Activated CD4-positive, CD25-positive, alpha-beta regulatory T cell treated with anti-CD3 and anti-CD28 coated beads, Interleukin-2, amount 50 U/mL, for 72 hours (primary cell): ENCODE measurements around the gene SIGLEC10.
"Not testable (repeated sequence)": the region's sequence is repeated elsewhere in the genome, so short reads cannot be mapped to it uniquely, and the experiment has no call there.

Experiments used
- DNase-seq: peaks from one replicate; pipeline ENCODE4 v3.0.0; 2021

SIGLEC10 gene, protein sequence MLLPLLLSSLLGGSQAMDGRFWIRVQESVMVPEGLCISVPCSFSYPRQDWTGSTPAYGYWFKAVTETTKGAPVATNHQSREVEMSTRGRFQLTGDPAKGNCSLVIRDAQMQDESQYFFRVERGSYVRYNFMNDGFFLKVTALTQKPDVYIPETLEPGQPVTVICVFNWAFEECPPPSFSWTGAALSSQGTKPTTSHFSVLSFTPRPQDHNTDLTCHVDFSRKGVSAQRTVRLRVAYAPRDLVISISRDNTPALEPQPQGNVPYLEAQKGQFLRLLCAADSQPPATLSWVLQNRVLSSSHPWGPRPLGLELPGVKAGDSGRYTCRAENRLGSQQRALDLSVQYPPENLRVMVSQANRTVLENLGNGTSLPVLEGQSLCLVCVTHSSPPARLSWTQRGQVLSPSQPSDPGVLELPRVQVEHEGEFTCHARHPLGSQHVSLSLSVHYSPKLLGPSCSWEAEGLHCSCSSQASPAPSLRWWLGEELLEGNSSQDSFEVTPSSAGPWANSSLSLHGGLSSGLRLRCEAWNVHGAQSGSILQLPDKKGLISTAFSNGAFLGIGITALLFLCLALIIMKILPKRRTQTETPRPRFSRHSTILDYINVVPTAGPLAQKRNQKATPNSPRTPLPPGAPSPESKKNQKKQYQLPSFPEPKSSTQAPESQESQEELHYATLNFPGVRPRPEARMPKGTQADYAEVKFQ

DNA sequence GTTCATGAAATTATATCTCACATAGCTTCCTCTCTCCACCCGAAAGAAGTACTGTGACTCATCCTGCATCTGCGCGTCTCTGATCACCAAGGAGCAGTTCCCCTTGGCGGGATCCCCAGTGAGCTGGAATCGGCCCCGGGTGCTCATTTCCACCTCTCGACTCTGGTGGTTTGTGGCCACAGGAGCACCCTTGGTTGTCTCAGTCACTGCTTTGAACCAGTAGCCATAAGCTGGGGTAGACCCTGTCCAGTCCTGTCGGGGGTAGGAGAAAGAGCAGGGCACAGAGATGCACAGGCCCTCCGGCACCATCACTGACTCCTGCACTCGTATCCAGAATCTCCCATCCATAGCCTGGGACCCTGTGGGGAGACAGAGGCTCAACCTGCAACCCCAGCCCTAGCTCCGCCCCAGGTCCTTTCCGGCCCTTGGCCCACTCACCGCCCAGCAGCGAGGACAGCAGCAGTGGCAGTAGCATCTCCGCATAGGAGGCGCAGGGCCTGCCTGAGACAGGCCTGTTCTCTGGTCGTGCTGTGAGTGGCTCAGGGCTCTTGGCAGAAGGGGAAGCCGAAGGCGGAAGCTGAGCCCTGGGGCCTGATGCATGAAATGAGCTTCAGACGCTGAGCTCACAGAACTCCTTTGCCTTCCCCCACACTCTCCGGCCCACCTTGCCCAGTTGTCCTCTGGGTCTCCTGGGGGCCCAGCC lies at the start of gene SIGLEC10:
Gene SIGLEC10, minus strand, starts transcription at position 536 of the 703 bp plus-strand sequence. Its CDS starts 61 bp downstream, at position 475.
- DNase-seq: no peak

DNA sequence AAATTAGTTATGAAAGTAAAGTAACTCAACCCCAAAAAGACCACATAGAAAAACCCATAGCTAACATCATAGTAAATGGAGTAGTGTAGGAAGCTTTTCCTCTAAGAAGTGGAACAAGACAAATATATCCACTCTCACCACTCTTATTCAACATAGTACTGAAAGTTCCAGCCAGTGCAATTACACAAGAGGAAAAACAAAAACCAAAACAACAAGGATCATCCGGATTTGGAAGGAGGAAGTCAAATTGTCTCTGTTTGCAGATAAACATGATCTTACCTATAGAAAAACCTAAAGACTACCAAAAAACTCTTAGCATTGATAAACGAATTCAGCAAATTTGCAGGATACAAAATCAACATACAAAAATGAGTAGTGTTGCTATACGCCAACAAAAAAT lies 49.3 kb upstream of the SIGLEC10 start:
- no peak for DNase-seq

DNA sequence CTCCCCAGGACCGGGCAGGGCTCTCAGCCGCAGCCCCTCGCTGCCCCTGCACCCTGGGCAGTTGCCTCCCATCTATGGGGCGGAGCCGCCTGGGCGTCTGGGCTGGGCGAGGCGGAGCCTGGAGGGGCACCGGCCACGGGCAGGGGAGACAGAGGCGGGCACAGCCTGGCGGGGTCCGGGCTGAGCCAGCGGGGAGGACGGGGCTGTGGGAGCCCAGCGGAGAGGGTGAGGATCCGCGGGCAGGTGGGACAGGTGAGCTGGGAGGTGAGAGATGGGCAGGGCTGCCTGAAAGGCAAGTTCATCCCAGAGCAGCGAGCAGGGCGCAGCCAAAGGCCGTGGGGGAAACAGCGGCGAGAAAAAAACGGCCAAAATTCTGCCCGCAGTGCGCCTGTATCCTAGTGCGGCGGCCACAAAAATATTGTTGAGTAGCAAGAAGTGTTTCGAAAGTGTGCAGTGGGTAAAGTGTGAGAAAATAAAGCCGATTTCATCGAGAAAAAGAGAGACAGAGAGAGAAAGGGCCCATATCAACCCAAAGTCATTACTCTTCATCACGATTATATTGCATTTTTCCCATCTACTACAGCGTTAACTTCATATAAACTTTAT lies 46.6 kb upstream of the SIGLEC10 start:
- not testable (repeated sequence) for DNase-seq

DNA sequence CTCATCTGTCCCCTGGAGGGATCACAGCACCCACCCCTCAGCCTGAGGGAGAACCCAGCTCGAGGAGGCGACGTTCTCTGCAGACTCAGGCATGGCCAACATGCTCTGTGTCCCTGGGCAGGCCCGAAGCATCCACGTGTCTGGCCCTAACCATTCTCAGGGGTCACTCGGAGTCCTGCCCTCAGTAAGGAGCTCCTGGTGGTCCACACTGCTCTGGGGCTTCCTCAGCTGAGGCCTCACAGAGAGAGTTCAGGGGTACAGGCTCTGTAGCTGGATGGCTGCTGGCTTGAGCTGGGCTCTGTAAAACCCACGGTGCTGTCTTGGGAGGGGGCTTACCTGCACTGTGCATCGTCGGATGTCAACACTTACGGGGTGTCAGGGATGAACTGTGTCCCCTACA lies 45.2 kb upstream of the SIGLEC10 start:
- no peak for DNase-seq

DNA sequence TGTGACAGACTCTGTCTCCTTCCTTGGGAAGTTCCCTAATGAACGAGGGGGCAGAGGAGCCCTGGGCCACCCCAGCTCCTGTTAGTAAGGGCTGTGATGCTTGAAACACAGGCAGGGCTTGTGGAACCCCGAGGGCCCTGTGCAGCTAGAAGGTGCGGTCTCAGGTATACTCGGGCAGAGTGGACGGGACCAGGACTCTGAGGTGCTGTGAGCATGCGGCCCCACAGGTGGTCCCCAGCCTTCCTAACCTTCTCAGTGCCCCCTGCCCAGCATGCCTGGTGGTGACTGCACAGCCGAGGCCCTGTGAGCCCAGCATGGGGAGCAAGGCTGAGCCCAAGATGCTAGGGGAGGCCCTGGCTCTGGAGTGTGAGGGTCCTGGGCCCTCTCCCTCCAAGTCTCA lies 44.8 kb upstream of the SIGLEC10 start:
- DNase-seq: no peak

DNA sequence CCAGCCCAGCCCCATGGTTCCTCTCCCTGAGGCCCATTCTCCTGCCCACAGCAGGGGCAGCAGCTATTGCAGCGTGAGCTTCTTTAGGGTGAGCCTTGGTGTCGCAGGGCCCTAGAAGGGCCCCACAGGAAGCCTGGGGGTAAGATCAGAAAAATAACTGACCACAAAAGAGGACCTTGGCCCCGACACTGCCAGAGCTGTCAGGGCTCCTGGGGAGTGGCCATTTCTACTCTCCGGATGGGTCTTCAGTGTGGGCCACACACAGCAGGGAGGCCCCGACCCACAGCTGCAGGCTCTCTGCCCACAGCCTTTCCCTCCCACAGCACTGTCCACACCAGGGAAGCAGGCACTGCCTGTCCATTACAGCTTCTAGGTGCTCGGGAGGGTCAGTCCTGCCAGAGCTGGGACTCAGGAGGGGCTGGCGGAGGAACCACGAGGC lies 44.3 kb upstream of the SIGLEC10 start:
- DNase-seq: peak; percentile 29

DNA sequence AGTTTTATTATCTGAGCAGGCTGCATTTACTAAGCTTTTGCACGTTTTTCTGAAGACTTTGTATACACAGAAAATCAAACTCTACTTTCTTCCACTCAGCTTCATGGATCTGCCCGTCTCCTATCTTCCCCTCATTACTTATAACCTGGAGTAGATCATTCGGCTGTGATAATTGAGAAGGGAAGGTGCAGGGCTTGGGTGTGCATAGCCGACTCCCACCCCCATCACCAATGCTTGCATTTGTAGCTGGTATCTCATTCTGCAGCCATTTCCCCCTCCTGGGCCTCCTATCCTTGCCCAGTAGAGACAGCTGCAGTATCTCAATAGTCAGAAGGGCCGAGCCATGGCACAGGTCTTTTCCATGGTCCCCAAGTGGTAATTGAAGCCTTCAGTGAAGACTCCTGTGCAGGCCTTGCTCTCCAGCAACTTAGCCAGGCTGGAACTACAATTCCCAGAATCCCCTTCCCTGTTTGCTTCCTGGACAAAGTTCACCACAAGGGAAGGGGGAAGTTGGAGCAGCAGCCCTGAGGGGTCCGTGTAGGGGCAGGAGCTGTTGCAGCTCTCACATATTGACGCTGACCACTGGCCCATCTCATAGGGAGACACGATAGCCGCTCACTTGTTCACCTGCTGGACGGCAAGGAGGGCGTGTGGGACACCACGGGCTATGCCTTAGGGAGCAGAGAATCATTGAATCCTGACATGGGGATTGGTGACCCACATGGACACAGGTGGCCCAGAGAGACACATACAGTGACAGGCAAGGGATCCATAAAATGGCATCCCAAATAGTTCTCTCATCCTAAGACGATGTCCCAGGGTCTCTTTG lies 42.9 kb upstream of the SIGLEC10 start:
- DNase-seq: peak; percentile 15

DNA sequence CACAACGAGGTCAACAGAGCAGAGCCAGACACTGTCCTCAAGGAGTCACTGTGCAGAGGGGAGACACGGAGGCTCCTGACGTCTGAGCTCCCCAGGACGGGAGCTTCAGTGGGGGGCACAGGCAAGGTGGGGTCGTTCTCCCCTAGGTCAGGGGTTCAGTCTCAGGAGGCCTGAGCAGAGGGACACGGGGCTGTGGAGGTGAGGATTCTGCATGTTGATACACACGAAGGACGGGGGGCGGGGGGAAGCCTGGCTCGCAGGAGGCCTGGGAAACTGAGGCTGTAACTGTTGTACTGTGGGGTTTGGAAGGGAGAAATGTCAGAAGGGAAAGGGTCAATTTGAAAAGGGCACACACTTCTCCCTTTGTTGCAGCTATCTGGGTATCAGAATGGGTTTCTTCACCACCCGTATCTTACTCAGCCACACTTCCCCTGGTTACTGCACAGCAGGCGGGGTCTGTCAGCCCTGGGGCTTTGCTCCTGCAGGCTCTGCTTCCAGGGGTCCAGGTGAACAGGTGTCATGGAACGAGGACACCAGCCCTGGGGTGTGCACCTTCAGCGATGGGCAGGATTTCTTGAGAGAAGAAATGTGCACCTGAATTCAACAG lies 41.6 kb upstream of the SIGLEC10 start:
- DNase-seq: no peak

DNA sequence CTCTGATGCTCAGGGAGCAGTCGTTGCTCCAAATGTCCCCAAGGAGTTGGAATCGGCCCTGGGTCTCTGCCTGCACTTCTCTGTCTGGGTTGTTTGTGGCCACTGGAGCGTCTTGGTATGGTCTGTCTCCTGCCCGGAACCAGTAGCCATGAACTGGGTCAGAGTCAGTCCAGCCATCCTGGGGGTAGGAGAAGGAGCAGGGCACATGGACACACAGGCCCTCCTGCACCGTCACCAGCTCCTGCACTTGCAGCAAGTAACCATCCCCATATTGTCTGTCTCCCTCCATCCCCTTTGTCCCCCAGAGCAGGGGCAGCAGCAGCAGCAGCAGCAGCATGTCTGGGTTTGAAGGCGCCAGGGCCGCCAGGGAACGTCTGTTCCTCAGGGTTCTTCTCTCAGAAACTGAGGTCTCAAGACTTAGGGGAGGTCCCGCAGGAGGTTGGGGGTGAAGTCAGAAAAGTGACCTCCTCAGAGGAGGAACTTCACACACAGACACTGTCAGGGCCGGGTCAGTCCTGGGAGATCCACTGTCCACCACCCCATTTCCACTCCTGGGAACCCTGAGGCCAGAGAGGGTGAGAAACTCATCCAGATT lies 40.7 kb upstream of the SIGLEC10 start, which contains the start of gene SIGLEC8:
Gene SIGLEC8, minus strand, starts transcription at position 404 of the 595 bp plus-strand sequence. Its CDS starts 67 bp downstream, at position 337.
- no peak for DNase-seq

DNA sequence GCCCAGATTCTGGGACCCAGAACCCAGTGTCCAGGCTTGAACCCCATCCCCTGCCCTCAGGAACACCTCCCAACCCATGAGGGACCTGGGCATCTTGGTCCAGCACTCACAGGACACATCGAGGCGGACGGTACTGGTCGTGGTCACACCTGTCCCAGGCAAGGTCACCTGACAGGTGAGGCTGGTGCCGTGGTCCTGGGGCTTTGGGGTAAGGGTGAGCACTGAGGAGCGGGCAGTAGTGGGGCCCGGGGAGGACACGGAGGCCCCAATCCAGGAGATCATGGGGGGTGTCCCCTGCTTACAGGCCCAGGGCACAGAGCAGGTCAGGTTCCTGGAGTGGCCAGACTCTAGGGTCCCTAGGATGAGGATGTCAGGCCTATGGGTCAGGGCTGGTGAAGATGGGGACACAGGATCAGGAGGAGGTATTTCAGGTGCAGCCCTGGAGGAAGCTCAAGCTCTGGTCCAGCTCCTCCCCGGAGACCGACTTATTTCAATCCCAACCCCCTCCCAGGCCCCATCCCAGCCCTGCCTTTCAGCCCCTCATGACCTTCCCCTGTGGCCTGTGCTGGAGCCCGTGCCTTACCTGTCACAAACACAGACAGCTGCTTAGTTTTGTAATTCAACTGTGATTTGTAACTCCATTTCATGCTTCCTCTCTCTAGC lies 40.0 kb upstream of the SIGLEC10 start:
- no peak for DNase-seq

DNA sequence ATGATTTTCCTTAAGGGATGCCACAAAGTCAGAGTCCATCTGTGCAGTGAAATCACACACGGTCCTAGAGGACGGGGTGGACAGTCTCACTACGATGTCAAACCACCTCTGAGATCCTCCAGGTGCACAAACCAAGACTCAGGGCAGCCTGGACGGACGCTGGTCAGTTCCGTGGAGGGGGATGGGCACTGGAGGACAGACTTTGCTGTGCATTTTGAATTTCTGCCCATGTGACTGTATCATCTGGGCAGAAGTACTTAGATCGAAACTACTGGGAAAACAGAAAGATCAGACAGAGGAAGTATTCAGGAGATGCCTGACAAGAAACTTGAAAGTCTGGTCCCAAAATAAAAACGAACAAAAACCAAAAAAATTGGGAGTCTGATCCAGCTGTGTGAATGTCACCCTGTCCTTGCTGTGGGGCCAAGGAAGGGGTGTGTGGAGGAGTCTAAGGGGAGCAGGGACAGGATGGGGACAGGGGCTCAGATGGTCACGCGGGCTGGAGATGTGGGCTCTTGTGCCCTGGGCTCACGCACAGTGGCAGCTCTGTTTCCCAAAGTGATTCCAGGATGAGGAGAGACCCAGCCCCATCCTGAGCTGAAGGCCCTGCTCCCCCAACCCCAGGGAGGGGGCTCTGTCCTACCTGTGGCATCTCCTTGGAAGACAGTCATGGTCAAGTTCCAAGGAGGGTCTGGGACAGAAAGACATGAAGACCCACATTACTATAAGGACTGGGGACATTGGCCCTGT lies 39.3 kb upstream of the SIGLEC10 start:
- no peak for DNase-seq

DNA sequence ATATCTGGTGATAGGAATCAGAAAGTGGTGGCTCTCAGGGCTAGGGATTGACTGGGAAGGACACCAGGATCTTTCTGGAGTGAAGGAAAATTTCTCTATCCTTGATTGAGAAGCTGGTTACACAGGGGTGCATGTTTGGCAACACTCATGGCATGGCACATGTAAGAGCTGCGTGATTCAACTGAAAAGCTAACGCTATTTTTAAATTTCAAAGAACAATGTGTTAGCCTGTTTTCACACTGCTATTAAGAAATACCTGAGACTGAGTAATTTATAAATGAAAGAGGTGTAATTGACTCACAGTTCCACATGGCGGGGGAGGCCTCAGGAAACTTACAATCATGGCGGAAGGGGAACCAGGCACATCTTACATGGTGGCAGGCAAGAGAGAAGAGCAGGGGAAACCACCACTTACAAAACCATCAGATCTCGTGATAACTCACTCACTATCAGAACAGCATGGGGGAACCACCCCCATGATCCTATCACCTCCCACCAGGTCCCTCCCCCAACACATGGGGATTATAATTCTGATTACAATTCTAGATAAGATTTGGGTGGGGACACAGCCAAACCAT lies 33.4 kb upstream of the SIGLEC10 start:
- no peak for DNase-seq

DNA sequence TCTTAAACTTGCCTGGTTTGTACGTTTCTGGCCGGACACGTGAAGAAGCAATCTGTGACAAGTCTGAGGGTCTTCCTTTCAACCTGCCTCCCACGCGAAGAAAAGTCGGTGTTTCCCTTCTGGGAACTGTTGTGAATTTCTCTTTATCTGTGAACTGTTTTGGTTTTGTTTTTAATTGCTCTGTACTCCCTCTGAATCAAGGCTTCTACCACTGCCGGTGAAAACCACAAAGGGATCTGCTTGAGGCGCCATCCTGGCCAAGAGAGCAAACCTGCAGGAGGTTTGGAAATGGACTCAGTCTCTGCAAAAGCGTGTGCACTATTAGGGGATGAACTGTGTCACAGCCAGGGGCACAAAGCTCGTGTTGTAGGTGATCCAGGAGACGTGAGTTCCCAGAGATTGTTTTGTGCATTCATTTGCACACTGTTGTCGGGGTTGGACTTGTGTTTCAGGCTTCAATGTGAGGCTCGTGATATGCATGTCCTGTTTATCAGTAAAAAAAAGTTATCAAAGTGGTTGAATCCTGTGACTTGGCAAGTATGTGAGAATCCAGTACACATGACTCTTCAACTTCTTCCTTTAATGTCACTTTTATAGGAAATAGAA lies 31.1 kb upstream of the SIGLEC10 start:
- no peak for DNase-seq

DNA sequence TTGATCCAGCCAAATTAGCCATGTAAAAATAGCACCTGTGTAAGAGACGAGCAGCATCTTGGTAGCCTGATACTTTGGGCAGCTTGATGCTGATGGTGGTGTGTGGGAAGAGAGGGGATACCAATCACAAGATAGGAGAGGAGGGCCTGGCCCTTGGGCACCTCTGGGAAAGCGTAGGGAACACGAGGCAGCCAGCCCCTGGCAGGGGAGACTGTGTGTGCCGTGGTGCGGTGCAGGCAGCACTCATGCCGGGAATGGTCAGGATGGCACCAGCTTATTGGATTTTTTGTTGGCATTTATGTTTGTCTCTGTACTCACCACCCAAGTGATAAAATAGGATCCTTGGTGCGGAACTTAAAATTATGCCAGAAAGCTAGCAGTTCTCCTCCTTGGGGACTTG lies 30.6 kb upstream of the SIGLEC10 start:
- DNase-seq: no peak

DNA sequence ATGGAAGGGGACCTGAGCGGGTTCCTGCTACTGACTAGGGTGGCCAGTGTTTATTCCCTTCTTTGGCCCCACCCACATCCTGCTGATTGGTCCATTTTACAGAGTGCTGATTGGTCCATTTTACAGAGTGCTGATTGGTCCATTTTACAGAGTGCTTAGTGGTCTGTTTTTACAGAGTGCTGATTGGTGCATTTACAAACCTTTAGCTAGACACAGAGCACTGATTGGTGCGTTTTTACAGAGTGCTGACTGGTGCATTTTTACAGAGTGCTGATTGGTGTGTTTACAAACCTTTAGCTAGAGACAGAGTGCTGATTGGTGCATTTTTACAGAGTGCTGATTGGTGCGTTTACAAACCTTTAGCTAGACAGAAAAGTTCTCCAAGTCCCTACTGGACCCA lies 30.1 kb upstream of the SIGLEC10 start:
- not testable (repeated sequence) for DNase-seq

DNA sequence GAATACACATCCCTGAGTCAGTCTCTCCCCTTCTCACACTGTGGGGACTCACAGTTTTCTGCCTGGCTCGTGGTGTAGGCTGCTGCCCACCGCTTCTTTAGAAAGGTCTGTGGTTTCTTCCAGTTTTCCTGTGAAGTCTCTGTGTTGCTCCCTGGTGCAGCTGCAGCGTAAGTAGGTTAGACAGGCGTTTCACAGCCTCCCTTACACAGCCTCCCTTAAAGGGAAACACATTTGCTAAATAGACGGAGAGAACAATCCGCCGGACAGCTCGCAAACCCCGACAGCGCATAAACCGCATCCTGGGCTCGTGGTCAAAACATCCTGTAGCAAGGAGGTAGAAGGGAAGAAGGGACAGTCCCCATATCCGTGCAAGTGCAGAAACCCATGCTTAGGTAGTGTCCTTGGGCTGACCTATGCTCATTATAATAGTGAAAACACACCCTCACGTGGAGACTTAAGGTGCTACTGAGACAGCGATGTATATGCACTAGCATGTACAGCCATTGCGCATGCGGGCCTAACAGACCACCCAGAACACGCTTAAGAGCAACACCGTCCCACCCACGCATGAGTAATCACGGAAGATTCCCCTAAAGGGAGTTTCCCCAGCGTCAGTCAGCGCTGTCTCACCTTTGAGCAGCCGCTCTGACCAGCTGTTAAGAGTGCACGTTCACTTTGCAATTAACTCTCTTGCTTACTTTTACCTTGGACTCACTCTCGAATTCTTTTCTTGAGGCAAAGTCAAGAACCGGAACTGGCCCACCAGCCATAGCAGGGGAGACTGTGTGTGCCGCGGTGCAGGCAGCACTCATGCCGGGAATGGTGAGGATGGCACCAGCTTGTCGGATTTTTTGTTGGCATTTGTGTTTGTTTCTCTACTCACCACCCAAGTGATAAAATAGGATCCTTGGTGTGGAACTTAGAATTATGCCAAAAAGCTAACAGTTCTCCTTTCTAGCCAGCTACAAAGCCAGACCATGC lies 24.3 kb upstream of the SIGLEC10 start:
- DNase-seq: peak; percentile 83

DNA sequence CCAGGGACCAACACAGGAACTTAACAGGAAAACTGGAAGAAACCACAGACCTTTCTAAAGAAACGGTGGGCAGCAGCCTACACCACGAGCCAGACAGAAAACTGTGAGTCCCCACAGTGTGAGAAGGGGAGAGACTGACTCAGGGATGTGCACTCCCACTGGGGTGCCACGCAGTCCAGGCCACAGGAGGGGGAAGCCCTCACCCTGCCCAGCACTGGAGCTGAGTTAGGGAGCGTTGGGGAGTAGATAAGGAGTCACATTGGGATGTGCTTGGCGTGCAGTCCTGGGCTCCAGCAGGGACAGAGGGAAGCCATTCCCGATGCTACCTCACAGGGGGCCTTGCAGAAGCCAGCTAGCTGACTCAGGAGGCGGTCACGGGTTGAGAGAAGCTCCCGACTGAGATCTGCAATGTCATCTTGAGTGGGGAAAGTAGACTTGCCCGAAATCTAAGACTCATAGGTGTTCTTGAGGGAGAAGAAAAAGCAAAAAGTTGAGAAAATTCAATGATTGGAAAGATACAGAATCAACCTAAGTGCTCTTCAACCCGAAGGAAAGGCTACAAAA lies 23.5 kb upstream of the SIGLEC10 start:
- DNase-seq: peak; percentile 58
